H1 (cell line): ENCODE measurements around the gene ZNF362.

ENCODE experiments used
- ATF3 ChIP-seq: IDR thresholded peaks from 2 replicates; pipeline ENCODE4 v1.6.1; 2011; ENCODE audit warnings: low read depth, mild to moderate bottlenecking, low read length; ENCODE audit not compliant: insufficient read depth
- BRCA1 ChIP-seq: IDR thresholded peaks from 2 replicates; pipeline ENCODE4 v1.6.1; 2012; ENCODE audit warnings: low read depth, low read length, improper control_type of control experiment
- GABPA ChIP-seq: IDR thresholded peaks from 2 replicates; pipeline ENCODE4 v1.6.1; 2011; ENCODE audit warnings: mild to moderate bottlenecking, low read length, moderate library complexity, borderline replicate concordance; ENCODE audit not compliant: insufficient read depth
- HDAC2 ChIP-seq, 2 experiments: fragments of 300-600 bp in 1 of 2; sonication (generic) in 1 of 2; IDR thresholded peaks; 2 replicates each; pipeline ENCODE4 v1.6.1; 2011 to 2012; ENCODE audit warnings: low read depth in 2 of 2, low read length in 2 of 2, mild to moderate bottlenecking in 2 of 2, moderate library complexity in 2 of 2, borderline replicate concordance in 1 of 2, inconsistent platforms in 1 of 2
- RFX5 ChIP-seq: IDR thresholded peaks from 2 replicates; pipeline ENCODE4 v1.6.1; 2011; ENCODE audit warnings: low read depth, low read length, improper control_type of control experiment, borderline replicate concordance
- SUZ12 ChIP-seq: fragments of 200-600 bp; sonication (generic); IDR thresholded peaks from 2 replicates; pipeline ENCODE4 v1.6.1; 2012; ENCODE audit warnings: mild to moderate bottlenecking, inconsistent platforms, low read length, moderate library complexity, mixed read lengths
- TAF1 ChIP-seq: IDR thresholded peaks from 2 replicates; pipeline ENCODE4 v1.6.1; 2011; ENCODE audit warnings: mild to moderate bottlenecking, low read depth, low read length
- TF ChIP-seq, protein P1 (sequence below), 3 experiments: IDR thresholded peaks; 1 replicate in 2 of 3; 2 replicates in 1 of 3; pipeline versions ENCODE4 v1.5.1 to v1.6.1; 2011; ENCODE audit warnings: low read length in 3 of 3, mild to moderate bottlenecking in 3 of 3, inconsistent platforms in 2 of 3, low read depth in 1 of 3, moderate library complexity in 1 of 3; ENCODE audit not compliant: insufficient read depth in 1 of 3; ENCODE audit errors: control extremely low read depth in 1 of 3

- TF ChIP-seq, protein P1, sequence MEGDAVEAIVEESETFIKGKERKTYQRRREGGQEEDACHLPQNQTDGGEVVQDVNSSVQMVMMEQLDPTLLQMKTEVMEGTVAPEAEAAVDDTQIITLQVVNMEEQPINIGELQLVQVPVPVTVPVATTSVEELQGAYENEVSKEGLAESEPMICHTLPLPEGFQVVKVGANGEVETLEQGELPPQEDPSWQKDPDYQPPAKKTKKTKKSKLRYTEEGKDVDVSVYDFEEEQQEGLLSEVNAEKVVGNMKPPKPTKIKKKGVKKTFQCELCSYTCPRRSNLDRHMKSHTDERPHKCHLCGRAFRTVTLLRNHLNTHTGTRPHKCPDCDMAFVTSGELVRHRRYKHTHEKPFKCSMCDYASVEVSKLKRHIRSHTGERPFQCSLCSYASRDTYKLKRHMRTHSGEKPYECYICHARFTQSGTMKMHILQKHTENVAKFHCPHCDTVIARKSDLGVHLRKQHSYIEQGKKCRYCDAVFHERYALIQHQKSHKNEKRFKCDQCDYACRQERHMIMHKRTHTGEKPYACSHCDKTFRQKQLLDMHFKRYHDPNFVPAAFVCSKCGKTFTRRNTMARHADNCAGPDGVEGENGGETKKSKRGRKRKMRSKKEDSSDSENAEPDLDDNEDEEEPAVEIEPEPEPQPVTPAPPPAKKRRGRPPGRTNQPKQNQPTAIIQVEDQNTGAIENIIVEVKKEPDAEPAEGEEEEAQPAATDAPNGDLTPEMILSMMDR (IDR thresholded peaks at IDR 0.05; ENCODE audit: control extremely low read depth in 1 of 3, insufficient read depth in 1 of 3, low read depth in 1 of 3, low read length in 3 of 3), result no peak
- TF ChIP-seq TAF1 (no peak), GABPA (no peak), HDAC2 (IDR thresholded peaks at IDR 0.05; ENCODE audit: borderline replicate concordance in 1 of 2, low read depth in 2 of 2, low read length in 2 of 2) (no peak), BRCA1 (no peak), ATF3 (no peak), SUZ12 (no peak), RFX5 (no peak)
Observed at GRCh38 chr1:33348194-33348593, 91.9 kb downstream of the ZNF362 start.
